Stimulated activated CD4-positive, alpha-beta T cell treated with anti-CD3 and anti-CD28 coated beads, Interleukin-12 subunit alpha, Interleukin-12 subunit beta, amount 100 ng/mL, for 48 hours (primary cell): Measurements from ENCODE around the gene NAV3.
A peak's percentile ranks its signal among the peaks of the same experiment; 100 is the strongest.

Experiments
- DNase-seq, 3 donors: peaks; one replicate each; pipeline ENCODE4 v3.0.0-alpha.2; 2020; ENCODE audit warnings: low read depth in 2 of 3, low spot score in 1 of 3

NAV3 gene

GRCh38 chr12:78185109-78185508 lies 354.4 kb downstream of the NAV3 start:
- DNase-seq, result no peak

GRCh38 chr12:78185651-78186050 lies 355.0 kb downstream of the NAV3 start:
- no peak for DNase-seq

GRCh38 chr12:78186670-78187069 lies 356.0 kb downstream of the NAV3 start:
- DNase-seq, result no peak

GRCh38 chr12:78187741-78188140 lies 357.0 kb downstream of the NAV3 start:
- DNase-seq, result no peak

GRCh38 chr12:78189656-78190055 lies 359.0 kb downstream of the NAV3 start:
- DNase-seq, result no peak

- DNase-seq, result no peak
Measured at GRCh38 chr12:78191611-78192010, 360.9 kb downstream of the NAV3 start.

GRCh38 chr12:78192979-78193378 lies 362.3 kb downstream of the NAV3 start:
- DNase-seq, result no peak

- no peak for DNase-seq
Measured at GRCh38 chr12:78194448-78194847, 363.8 kb downstream of the NAV3 start.

GRCh38 chr12:78198896-78199295 lies 368.2 kb downstream of the NAV3 start:
- no peak for DNase-seq

GRCh38 chr12:78199926-78200325 lies 369.2 kb downstream of the NAV3 start:
- DNase-seq, result no peak

GRCh38 chr12:78204926-78205325 lies 374.2 kb downstream of the NAV3 start:
- no peak for DNase-seq

GRCh38 chr12:78208092-78208491 lies 377.4 kb downstream of the NAV3 start:
- DNase-seq, result no peak

GRCh38 chr12:78209846-78210505 lies 379.3 kb downstream of the NAV3 start:
- no peak for DNase-seq

GRCh38 chr12:78210506-78210860 lies 379.8 kb downstream of the NAV3 start:
- no peak for DNase-seq

GRCh38 chr12:78210894-78211302 lies 380.2 kb downstream of the NAV3 start:
- no peak for DNase-seq

- no peak for DNase-seq
Measured at GRCh38 chr12:78220811-78221210, 390.1 kb downstream of the NAV3 start.

- no peak for DNase-seq
Measured at GRCh38 chr12:78224154-78224553, 393.5 kb downstream of the NAV3 start.

- no peak for DNase-seq
Measured at GRCh38 chr12:78226763-78227162, 396.1 kb downstream of the NAV3 start.

- peak in 2 of 3 donors; percentile 8 to 30 for DNase-seq
Measured at GRCh38 chr12:78229591-78230101, 399.0 kb downstream of the NAV3 start.

GRCh38 chr12:78232756-78233155 lies 402.1 kb downstream of the NAV3 start:
- DNase-seq, result no peak

GRCh38 chr12:78236264-78236663 lies 405.6 kb downstream of the NAV3 start:
- no peak for DNase-seq

- no peak for DNase-seq
Measured at GRCh38 chr12:78239544-78239943, 408.9 kb downstream of the NAV3 start.

GRCh38 chr12:78240827-78241226 lies 410.1 kb downstream of the NAV3 start:
- DNase-seq, result no peak
